MM.1S (cell line): ENCODE measurements around the gene SMG6.

Experiments
- DNase-seq: peaks from one replicate; pipeline ENCODE4 v3.0.0-alpha.2; 2015
- H2AFZ ChIP-seq: fragments of 300-600 bp; sonication (generic); 2 replicates; pipeline ENCODE4 v1.6.0; 2016; ENCODE audit warnings: antibody characterized with exemption, low read length
- H3F3A ChIP-seq: fragments of 300-600 bp; sonication (generic); 2 replicates; pipeline ENCODE4 v1.6.1; 2016; ENCODE audit warnings: mild to moderate bottlenecking, antibody characterized with exemption, low read length, moderate library complexity, mixed read lengths; ENCODE audit not compliant: insufficient read depth
- H3K27ac ChIP-seq: fragments of 300-600 bp; sonication (generic); 2 replicates; pipeline ENCODE4 v1.5.1; 2016; ENCODE audit warnings: mild to moderate bottlenecking, low read length
- H3K27me3 ChIP-seq: fragments of 300-600 bp; sonication (generic); replicated peaks from 2 replicates; pipeline ENCODE4 v1.6.0; 2016; ENCODE audit warnings: low read length; ENCODE audit not compliant: insufficient read depth
- H3K36me3 ChIP-seq: fragments of 300-600 bp; sonication (generic); replicated peaks from 2 replicates; pipeline ENCODE4 v1.6.1; 2016; ENCODE audit warnings: mild to moderate bottlenecking, low read length, mixed read lengths; ENCODE audit not compliant: insufficient read depth
- H3K4me1 ChIP-seq: fragments of 300-600 bp; sonication (generic); 2 replicates; pipeline ENCODE4 v1.6.1; 2016; ENCODE audit warnings: low read length, mixed read lengths
- H3K4me2 ChIP-seq: fragments of 300-600 bp; sonication (generic); 2 replicates; pipeline ENCODE4 v1.6.0; 2016; ENCODE audit warnings: low read depth, low read length
- H3K4me3 ChIP-seq: fragments of 300-600 bp; sonication (generic); 2 replicates; pipeline ENCODE4 v1.5.1; 2016; ENCODE audit warnings: low read length, mixed read lengths
- H3K79me2 ChIP-seq: fragments of 300-600 bp; sonication (generic); 2 replicates; pipeline ENCODE4 v1.6.1; 2016; ENCODE audit warnings: mixed run types, low read length, mixed read lengths
- H3K9ac ChIP-seq: fragments of 300-600 bp; sonication (generic); 2 replicates; pipeline ENCODE4 v1.6.1; 2016; ENCODE audit warnings: low read length, mixed read lengths
- H3K9me2 ChIP-seq: fragments of 300-600 bp; sonication (generic); replicated peaks from 2 replicates; pipeline ENCODE4 v1.6.1; 2016; ENCODE audit warnings: mild to moderate bottlenecking, low read length, mixed read lengths; ENCODE audit not compliant: insufficient read depth
- H3K9me3 ChIP-seq: fragments of 300-600 bp; sonication (generic); replicated peaks from 2 replicates; pipeline ENCODE4 v1.6.1; 2016; ENCODE audit warnings: mild to moderate bottlenecking, low read length, mixed read lengths; ENCODE audit not compliant: insufficient read depth
- H4K20me1 ChIP-seq: fragments of 300-600 bp; sonication (generic); 2 replicates; pipeline ENCODE4 v1.6.1; 2016; ENCODE audit warnings: mild to moderate bottlenecking, low read length, moderate library complexity, mixed read lengths; ENCODE audit not compliant: insufficient read depth
- EZH2 ChIP-seq: fragments of 300-600 bp; sonication (generic); optimal IDR thresholded peaks from 2 replicates; pipeline ENCODE3; 2017; ENCODE audit warnings: low read depth, mild to moderate bottlenecking, antibody characterized with exemption, low read length, mixed read lengths
- EZH2phosphoT487 ChIP-seq: fragments of 300-600 bp; sonication (generic); IDR thresholded peaks from 2 replicates; pipeline ENCODE4 v1.6.1; 2018; ENCODE audit warnings: antibody characterized with exemption, low read length
- TF ChIP-seq, protein P1 (sequence below): fragments of 300-600 bp; sonication (generic); IDR thresholded peaks from 2 replicates; pipeline ENCODE4 v1.5.1; 2016; ENCODE audit warnings: antibody characterized with exemption, low read length, mixed read lengths

Gene SMG6

DNA sequence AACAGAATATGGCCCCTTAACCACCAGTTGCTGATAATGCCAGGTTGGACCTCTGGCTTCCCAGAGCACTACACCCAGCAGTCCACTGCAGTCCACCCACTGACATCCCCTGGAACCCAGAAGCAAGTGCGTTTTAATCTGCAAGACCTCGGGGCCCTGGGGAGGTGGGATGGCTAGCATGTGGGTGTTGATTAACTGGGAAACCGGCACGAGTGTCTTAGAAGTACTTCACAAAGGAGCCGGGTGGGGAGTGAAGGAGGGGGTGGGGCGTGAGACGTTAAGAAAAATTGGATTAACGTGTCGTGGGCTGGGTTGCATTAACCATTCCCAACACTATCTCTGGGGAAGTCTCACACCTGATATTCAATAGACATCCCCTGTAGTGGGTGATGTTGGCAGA lies 254.8 kb downstream of the SMG6 start:
- Histone ChIP-seq H3K9me3 (no peaks in the 10 kb centered on the region), H3K27ac (no peak overlapping the region), H3K4me1 (peaks cover 3% of the 10 kb centered on the region; the same call in 1 of the 2 replicates), H3K4me2 (peak overlapping the region; percentile 96; the same call in 1 of the 2 replicates), H3K27me3 (peaks cover 29% of the 10 kb centered on the region), H3K4me3 (no peak overlapping the region), H3K9me2 (no peaks in the 10 kb centered on the region), H3K9ac (no peak overlapping the region), H3K36me3 (no peaks in the 10 kb centered on the region), H4K20me1 (no peaks in the 10 kb centered on the region), H2AFZ (no peak overlapping the region), H3K79me2 (peaks cover 5% of the 10 kb centered on the region), H3F3A (peaks cover 13% of the 10 kb centered on the region; the same call in 1 of the 2 replicates)
- TF ChIP-seq EZH2phosphoT487 (no peak), EZH2 (no peak)
- TF ChIP-seq, protein P1, sequence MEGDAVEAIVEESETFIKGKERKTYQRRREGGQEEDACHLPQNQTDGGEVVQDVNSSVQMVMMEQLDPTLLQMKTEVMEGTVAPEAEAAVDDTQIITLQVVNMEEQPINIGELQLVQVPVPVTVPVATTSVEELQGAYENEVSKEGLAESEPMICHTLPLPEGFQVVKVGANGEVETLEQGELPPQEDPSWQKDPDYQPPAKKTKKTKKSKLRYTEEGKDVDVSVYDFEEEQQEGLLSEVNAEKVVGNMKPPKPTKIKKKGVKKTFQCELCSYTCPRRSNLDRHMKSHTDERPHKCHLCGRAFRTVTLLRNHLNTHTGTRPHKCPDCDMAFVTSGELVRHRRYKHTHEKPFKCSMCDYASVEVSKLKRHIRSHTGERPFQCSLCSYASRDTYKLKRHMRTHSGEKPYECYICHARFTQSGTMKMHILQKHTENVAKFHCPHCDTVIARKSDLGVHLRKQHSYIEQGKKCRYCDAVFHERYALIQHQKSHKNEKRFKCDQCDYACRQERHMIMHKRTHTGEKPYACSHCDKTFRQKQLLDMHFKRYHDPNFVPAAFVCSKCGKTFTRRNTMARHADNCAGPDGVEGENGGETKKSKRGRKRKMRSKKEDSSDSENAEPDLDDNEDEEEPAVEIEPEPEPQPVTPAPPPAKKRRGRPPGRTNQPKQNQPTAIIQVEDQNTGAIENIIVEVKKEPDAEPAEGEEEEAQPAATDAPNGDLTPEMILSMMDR: no peak
- DNase-seq: no peak

DNA sequence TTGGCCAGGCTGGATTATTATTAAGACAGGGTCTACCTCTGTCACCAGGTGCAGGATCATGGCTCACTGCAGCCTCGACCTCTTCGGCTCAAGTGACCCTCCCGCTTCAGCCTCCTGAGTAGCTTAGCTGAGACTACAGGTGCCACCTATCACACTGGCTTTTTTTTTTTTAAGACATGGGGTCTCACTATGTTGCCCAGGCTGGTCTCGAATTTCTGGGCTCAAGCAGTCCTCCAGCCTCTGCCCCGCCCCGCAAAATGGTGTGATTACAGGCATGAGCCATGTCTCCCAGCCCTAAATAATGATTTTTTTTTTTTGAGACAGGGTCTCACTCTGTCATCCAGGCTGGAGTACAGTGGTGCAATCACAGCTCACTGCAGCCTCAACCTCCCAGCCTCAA lies 256.0 kb downstream of the SMG6 start:
- H3K27me3 ChIP-seq: peaks cover 20% of the 10 kb centered on the region
- no peaks in the 10 kb centered on the region for H3K9me3 ChIP-seq
- H3K4me1 ChIP-seq: peaks cover 3% of the 10 kb centered on the region; the same call in 1 of the 2 replicates
- DNase-seq: no peak
- no peaks in the 10 kb centered on the region for H3K36me3 ChIP-seq
- TF ChIP-seq EZH2: no peak
- TF ChIP-seq EZH2phosphoT487: no peak
- no peak overlapping the region for H3K27ac ChIP-seq
- no peak overlapping the region for H2AFZ ChIP-seq
- H3K9me2 ChIP-seq: no peaks in the 10 kb centered on the region
- H4K20me1 ChIP-seq: no peaks in the 10 kb centered on the region
- H3K79me2 ChIP-seq: peaks cover 17% of the 10 kb centered on the region
- H3K9ac ChIP-seq: no peak overlapping the region
- peaks cover 7% of the 10 kb centered on the region; the same call in 1 of the 2 replicates for H3F3A ChIP-seq
- H3K4me3 ChIP-seq: no peak overlapping the region
- H3K4me2 ChIP-seq: no peak overlapping the region

DNA sequence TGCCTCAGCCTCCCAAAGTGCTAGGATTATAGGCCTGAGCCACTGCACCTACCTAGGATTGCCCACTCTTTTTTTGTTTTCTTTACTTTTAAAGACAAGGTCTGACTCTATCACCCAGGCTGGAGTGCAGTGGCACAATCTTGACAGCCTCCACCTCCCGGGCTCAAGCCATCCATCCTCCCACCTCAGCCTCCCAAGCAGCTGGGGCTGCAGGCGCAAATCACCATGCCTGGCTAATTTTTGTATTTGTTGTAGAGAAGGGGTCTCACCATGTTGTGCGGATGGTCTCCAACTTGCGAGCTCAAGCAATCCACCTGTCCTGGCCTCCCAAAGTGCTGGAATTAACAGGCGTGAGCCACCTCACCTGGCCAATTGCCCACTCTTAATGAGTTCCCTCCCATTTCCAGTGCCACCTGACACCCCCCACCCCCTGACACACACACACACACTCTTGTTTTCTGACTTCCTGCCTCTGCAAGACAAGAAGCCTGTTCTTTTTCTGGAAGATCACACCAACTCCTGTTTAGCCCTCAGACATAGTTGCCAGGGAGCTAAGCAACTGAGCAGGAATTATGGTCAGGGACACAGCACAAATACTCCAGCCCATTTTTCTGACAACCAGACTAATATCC lies 259.2 kb downstream of the SMG6 start:
- no peak for DNase-seq
- H3K9me3 ChIP-seq: no peaks in the 10 kb centered on the region
- no peak overlapping the region for H3K4me3 ChIP-seq
- H3K36me3 ChIP-seq: no peaks in the 10 kb centered on the region
- H3K4me2 ChIP-seq: no peak overlapping the region
- H3K79me2 ChIP-seq: peaks cover 23% of the 10 kb centered on the region
- no peak overlapping the region for H3K27ac ChIP-seq
- no peaks in the 10 kb centered on the region for H3F3A ChIP-seq
- no peak overlapping the region for H2AFZ ChIP-seq
- no peak overlapping the region for H3K9ac ChIP-seq
- H4K20me1 ChIP-seq: no peaks in the 10 kb centered on the region
- peaks cover 3% of the 10 kb centered on the region; the same call in 1 of the 2 replicates for H3K27me3 ChIP-seq
- TF ChIP-seq, protein P1: no peak
- TF ChIP-seq EZH2 (no peak), EZH2phosphoT487 (no peak)
- H3K9me2 ChIP-seq: no peaks in the 10 kb centered on the region
- peaks cover 8% of the 10 kb centered on the region; the same call in 1 of the 2 replicates for H3K4me1 ChIP-seq

DNA sequence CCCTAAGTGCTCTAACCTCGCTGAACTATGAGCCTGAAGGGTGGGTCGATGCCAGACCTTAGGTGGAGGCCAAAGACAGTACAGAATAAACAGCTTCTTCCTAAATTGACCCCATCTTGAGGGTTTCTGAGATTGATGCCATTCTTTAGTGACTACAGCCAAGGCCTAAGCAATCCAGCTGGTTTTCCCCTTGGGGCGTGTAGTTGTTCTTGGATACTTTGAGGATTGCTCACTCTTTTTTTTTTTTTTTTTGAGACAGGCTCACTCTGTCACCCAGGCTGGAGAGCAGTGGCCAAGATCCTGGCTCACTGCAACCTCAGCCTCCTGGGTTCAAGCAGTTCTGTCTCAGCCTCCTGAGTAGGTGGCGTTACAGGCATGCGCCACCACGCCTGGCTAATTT lies 259.8 kb downstream of the SMG6 start:
- Histone ChIP-seq H3F3A (no peaks in the 10 kb centered on the region), H3K9me3 (no peaks in the 10 kb centered on the region), H3K36me3 (no peaks in the 10 kb centered on the region), H3K27ac (no peak overlapping the region), H4K20me1 (no peaks in the 10 kb centered on the region), H2AFZ (no peak overlapping the region), H3K4me1 (peaks cover 8% of the 10 kb centered on the region; the same call in 1 of the 2 replicates), H3K9me2 (no peaks in the 10 kb centered on the region), H3K4me2 (no peak overlapping the region), H3K79me2 (peaks cover 23% of the 10 kb centered on the region), H3K4me3 (no peak overlapping the region), H3K27me3 (peaks cover 2% of the 10 kb centered on the region; the same call in 1 of the 2 replicates), H3K9ac (no peak overlapping the region)
- no peak for DNase-seq
- TF ChIP-seq, protein P1: no peak
- no peak for TF ChIP-seq EZH2phosphoT487
- TF ChIP-seq EZH2: no peak
